Transverse colon (tissue), 4 donors: Measurements from ENCODE around the gene MGA.

ENCODE experiments used
- EP300 ChIP-seq: sonication (generic); formaldehyde crosslinking; IDR thresholded peaks from one replicate; pipeline ENCODE4 v1.6.1; 2017; ENCODE audit warnings: antibody characterized with exemption, low read depth
- POLR2A ChIP-seq: fragments of 450-650 bp; IDR thresholded peaks from one replicate; pipeline ENCODE4 v1.6.1; 2016; ENCODE audit warnings: antibody characterized with exemption, mild to moderate bottlenecking, moderate library complexity
- POLR2AphosphoS5 ChIP-seq, 3 donors: sonication (generic); formaldehyde crosslinking; IDR thresholded peaks; one replicate each; pipeline ENCODE4 v1.6.1; 2016; ENCODE audit warnings: antibody characterized with exemption in 3 of 3
- TF ChIP-seq, protein P1 (sequence below), 5 experiments: fragments of 200-600 bp in 3 of 5; fragments of 450-650 bp in 2 of 5; sonication (generic) in 3 of 5; IDR thresholded peaks; 1 replicate in 2 of 5; 2 replicates in 3 of 5; pipeline ENCODE4 v1.5.1; 2016 to 2017; ENCODE audit warnings: antibody characterized with exemption in 5 of 5, inconsistent platforms in 3 of 5, mild to moderate bottlenecking in 2 of 5, moderate library complexity in 1 of 5

DNA sequence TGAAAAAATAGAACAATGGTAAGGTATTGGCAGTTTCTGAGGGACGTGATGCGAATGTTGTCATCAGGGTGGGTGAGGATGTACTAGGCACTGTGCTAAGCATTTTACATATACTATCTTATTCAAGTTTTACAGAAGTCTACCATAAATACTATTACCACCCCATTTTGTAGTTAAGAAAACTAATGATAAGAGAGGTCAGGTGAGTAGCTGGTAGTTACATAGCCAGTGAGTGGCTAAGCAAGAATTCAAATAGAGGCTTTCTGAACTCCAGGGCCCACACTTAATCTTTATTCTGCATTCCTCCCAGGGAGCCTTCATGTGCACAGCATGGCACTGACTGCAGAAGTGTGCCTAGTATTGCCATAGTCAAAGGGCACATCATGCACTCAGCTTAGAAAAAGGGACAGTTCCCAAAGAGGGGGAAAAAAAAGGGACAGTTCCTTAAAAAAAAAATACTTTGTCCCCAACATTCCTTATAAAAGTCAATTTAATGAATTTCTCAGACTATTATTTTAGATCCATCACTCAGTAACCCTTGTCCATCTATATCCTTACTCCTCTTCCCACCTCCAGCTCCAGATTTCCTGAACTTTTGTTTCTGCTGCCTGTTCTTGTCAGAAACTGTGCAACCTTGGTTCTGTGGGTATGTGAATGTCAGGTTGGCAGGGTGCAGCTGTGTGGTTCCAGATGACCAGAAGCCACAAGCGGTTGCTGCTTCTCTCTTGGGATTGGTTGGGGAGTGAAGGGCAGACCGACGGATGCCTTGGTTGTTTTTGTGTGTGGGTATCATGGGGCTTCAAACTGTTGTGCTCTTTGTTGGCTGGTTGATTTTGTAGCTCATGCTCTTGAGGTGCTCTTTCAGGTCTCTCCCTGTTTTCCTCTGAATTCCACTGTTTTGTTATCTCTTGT lies 122.4 kb downstream of the MGA start:
- TF ChIP-seq POLR2AphosphoS5 (IDR thresholded peaks at IDR 0.05), result no peak
- TF ChIP-seq, protein P1, sequence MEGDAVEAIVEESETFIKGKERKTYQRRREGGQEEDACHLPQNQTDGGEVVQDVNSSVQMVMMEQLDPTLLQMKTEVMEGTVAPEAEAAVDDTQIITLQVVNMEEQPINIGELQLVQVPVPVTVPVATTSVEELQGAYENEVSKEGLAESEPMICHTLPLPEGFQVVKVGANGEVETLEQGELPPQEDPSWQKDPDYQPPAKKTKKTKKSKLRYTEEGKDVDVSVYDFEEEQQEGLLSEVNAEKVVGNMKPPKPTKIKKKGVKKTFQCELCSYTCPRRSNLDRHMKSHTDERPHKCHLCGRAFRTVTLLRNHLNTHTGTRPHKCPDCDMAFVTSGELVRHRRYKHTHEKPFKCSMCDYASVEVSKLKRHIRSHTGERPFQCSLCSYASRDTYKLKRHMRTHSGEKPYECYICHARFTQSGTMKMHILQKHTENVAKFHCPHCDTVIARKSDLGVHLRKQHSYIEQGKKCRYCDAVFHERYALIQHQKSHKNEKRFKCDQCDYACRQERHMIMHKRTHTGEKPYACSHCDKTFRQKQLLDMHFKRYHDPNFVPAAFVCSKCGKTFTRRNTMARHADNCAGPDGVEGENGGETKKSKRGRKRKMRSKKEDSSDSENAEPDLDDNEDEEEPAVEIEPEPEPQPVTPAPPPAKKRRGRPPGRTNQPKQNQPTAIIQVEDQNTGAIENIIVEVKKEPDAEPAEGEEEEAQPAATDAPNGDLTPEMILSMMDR (IDR thresholded peaks at IDR 0.05), result no peak
- no peak for TF ChIP-seq POLR2A
- no peak for TF ChIP-seq EP300
